GM12873 (cell line): Measurements from ENCODE around the gene LRP10.

Experiments
- CTCF ChIP-seq: IDR thresholded peaks from 2 replicates; pipeline ENCODE4 v1.5.1; 2012; ENCODE audit warnings: low read depth, mild to moderate bottlenecking, moderate library complexity, low read length, control low read depth; ENCODE audit not compliant: insufficient read depth; ENCODE audit errors: missing control alignments

The LRP10 gene

GRCh38 chr14:22852599-22852939 lies 19.0 kb upstream of the LRP10 start:
- no peak for TF ChIP-seq CTCF

- peak; percentile 95 for TF ChIP-seq CTCF
These were observed 18.4 kb upstream of the LRP10 start for GRCh38 chr14:22852940-22853767.

GRCh38 chr14:22854963-22855724 lies 16.4 kb upstream of the LRP10 start:
- no peak for TF ChIP-seq CTCF

GRCh38 chr14:22856428-22856827 lies 15.1 kb upstream of the LRP10 start:
- no peak for TF ChIP-seq CTCF

- TF ChIP-seq CTCF: no peak
These were observed 9.9 kb upstream of the LRP10 start for GRCh38 chr14:22861651-22862050.

- no peak for TF ChIP-seq CTCF
These were observed 6.6 kb upstream of the LRP10 start for GRCh38 chr14:22864979-22865378.
